IPS DF 6.9 (cell line): ENCODE results near the gene ADARB2.
"Not testable (repeated sequence)": the region's sequence is repeated elsewhere in the genome, so short reads cannot be mapped to it uniquely, and the experiment has no call there.

Source experiments
- DNase-seq: peaks from one replicate; pipeline ENCODE4 v3.0.0-alpha.2; 2013; ENCODE audit warnings: low read depth, low spot score
- H3K27ac ChIP-seq: one replicate; pipeline ENCODE4 v1.5.1; 2013; ENCODE audit warnings: low read length, control low read depth
- H3K27me3 ChIP-seq: 2 replicates; pipeline ENCODE4 v1.6.1; 2013; ENCODE audit warnings: mild to moderate bottlenecking, low read length; ENCODE audit not compliant: control insufficient read depth, insufficient read depth
- H3K36me3 ChIP-seq: 2 replicates; pipeline ENCODE4 v1.6.1; 2013; ENCODE audit warnings: low read length; ENCODE audit not compliant: control insufficient read depth, insufficient read depth
- H3K4me1 ChIP-seq: 2 replicates; pipeline ENCODE4 v1.6.1; 2013; ENCODE audit warnings: low read length; ENCODE audit not compliant: control insufficient read depth, insufficient read depth
- H3K4me3 ChIP-seq: 2 replicates; pipeline ENCODE4 v1.5.1; 2013; ENCODE audit warnings: mild to moderate bottlenecking, low read length
- H3K9me3 ChIP-seq: 2 replicates; pipeline ENCODE4 v1.6.1; 2013; ENCODE audit warnings: low read length, inconsistent platforms; ENCODE audit not compliant: control insufficient read depth, insufficient read depth
- WGBS: extraction: QIAGEN DNeasy Blood & Tissue Kit; methylation state at CpG from one replicate; pipeline ENCODE4 v1.1.7; 2013; ENCODE audit warnings: mixed read lengths, missing lambda C conversion rate; ENCODE audit not compliant: insufficient read length, insufficient coverage; 5-methylcytosine and 5-hydroxymethylcytosine counted together

The ADARB2 gene

DNA sequence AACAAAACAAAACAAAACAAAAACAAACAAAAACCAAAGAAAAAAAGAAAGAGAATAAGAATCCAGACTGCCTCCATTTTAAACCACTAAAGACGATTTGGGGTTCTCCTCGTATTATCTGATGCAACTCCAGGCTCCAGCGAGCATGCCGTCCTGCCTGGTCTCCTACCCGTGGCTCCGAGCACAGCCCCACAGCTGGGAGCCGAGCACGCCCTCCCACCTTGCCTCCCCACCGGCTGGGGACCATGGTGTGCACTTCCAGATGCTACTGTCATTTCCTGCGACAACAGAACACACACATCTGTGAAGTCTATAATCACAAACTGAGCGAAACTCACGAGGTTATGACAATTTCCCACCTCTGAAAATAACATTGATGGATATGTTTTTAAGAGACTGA, 113.1 kb downstream of the ADARB2 start:
- no peaks in the 10 kb centered on the region for H3K4me1 ChIP-seq
- DNase-seq = no peak
- H3K9me3 ChIP-seq = no peaks in the 10 kb centered on the region
- H3K4me3 ChIP-seq = no peak overlapping the region
- H3K27me3 ChIP-seq = no peaks in the 10 kb centered on the region
- no peak overlapping the region for H3K27ac ChIP-seq
- no CpG with 5 or more reads among the region's 12 CpGs for WGBS
- H3K36me3 ChIP-seq = no peaks in the 10 kb centered on the region

DNA sequence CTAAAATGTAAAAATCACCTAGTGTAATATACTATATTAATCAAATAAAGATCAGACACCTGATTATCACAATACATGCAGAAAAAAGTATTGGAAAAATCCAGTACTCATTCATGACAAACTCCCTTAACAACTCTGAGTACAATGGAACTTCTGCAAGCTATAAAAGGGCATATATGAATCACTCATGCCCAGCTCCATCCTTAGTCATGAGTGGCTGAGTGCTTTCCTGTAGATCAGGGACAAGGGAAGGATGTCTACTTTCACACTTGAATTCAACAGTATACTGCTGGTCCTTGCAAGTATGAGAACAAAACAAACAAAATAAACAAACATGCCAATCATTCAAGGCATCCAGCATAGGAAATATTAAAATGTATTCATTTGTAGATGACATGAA, 116.5 kb downstream of the ADARB2 start:
- no peaks in the 10 kb centered on the region for H3K27me3 ChIP-seq
- no peak for DNase-seq

DNA sequence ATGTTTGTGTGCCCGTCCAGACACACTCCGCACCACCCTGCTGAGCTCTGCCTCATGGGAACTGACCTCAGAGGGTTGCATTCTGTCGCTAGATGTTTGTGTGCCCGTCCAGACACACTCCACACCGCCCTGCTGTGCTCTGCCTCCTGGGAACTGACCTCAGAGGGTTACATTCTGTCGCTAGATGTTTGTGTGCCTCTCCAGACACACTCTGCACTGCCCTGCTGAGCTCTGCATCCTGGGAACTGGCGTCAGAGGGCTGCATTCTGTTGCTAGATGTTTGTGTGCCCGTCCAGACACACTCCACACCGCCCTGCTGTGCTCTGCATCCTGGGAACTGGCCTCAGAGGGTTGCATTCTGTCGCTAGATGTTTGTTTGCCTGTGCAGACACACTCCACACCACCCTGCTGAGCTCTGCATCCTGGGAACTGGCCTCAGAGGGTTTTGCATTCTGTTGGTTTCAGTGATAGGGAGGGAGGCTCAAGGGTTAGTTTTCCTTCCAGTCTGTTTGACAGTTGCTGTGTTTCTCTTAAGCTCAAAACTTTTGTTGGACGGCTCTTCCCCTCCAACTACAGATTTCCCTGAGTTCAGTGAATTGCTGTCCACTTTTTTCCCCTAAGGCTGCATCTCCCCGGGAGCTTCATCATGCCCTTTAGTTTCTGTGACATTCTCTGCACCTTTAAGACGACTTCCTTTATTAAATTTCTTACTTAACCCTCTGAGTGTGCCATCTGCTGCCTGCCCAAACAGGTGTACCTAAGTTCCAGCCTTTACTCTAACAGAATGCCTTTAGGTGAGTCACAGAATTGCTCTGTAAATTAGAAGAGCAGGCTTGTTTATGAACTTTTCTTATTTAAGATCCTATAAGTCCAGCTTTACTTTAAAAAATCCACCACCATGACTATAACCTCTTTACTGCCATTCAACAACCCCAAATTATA, 119.7 kb downstream of the ADARB2 start:
- WGBS = no CpG with 5 or more reads among the region's 13 CpGs
- H3K4me1 ChIP-seq, H3K27ac ChIP-seq, H3K4me3 ChIP-seq, H3K9me3 ChIP-seq, DNase-seq, H3K36me3 ChIP-seq, H3K27me3 ChIP-seq: not testable (repeated sequence)

More for the DNA sequence above, 116.5 kb downstream of the ADARB2 start:
- Histone ChIP-seq H3K36me3 (no peaks in the 10 kb centered on the region), H3K4me1 (no peaks in the 10 kb centered on the region), H3K9me3 (no peaks in the 10 kb centered on the region), H3K27ac (no peak overlapping the region), H3K4me3 (no peak overlapping the region)

DNA sequence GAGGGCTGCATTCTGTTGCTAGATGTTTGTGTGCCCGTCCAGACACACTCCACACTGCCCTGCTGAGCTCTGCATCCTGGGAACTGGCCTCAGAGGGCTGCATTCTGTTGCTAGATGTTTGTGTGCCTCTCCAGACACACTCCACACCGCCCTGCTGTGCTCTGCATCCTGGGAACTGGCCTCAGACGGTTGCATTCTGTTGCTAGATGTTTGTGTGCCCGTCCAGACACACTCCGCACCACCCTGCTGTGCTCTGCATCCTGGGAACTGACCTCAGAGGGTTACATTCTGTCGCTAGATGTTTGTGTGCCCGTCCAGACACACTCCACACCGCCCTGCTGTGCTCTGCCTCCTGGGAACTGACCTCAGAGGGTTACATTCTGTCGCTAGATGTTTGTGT, 120.6 kb downstream of the ADARB2 start:
- not testable (repeated sequence) for H3K27ac ChIP-seq, H3K9me3 ChIP-seq, H3K27me3 ChIP-seq, H3K36me3 ChIP-seq, H3K4me1 ChIP-seq, H3K4me3 ChIP-seq, DNase-seq
- WGBS = no CpG with 5 or more reads among the region's 9 CpGs

- H3K36me3 ChIP-seq = no peaks in the 10 kb centered on the region
- H3K27me3 ChIP-seq = no peaks in the 10 kb centered on the region
- DNase-seq = no peak
- H3K4me1 ChIP-seq = no peaks in the 10 kb centered on the region
- no CpG with 5 or more reads among the region's 12 CpGs for WGBS
- H3K9me3 ChIP-seq = no peaks in the 10 kb centered on the region
- H3K4me3 ChIP-seq = no peak overlapping the region
- no peak overlapping the region for H3K27ac ChIP-seq
Observed at GRCh38 chr10:1615186-1615954, 122.0 kb downstream of the ADARB2 start.

- no peak overlapping the region for H3K27ac ChIP-seq
- no peak overlapping the region for H3K4me3 ChIP-seq
- no peaks in the 10 kb centered on the region for H3K36me3 ChIP-seq
- no peak for DNase-seq
- no CpG with 5 or more reads among the region's 9 CpGs for WGBS
- H3K4me1 ChIP-seq = 0 out of 2 replicates have a peak, but pooled peaks cover 1% of the 10 kb centered on the region
- H3K9me3 ChIP-seq = no peaks in the 10 kb centered on the region
- H3K27me3 ChIP-seq = no peaks in the 10 kb centered on the region
Observed at GRCh38 chr10:1613511-1613910, 123.8 kb downstream of the ADARB2 start.

- H3K4me1 ChIP-seq = 0 out of 2 replicates have a peak, but pooled peaks cover 1% of the 10 kb centered on the region
- no peaks in the 10 kb centered on the region for H3K27me3 ChIP-seq
- WGBS = no CpG with 5 or more reads among the region's 5 CpGs
- H3K4me3 ChIP-seq = no peak overlapping the region
- no peak overlapping the region for H3K27ac ChIP-seq
- DNase-seq = no peak
- H3K36me3 ChIP-seq = no peaks in the 10 kb centered on the region
- H3K9me3 ChIP-seq = no peaks in the 10 kb centered on the region
Observed at GRCh38 chr10:1612908-1613307, 124.4 kb downstream of the ADARB2 start.

DNA sequence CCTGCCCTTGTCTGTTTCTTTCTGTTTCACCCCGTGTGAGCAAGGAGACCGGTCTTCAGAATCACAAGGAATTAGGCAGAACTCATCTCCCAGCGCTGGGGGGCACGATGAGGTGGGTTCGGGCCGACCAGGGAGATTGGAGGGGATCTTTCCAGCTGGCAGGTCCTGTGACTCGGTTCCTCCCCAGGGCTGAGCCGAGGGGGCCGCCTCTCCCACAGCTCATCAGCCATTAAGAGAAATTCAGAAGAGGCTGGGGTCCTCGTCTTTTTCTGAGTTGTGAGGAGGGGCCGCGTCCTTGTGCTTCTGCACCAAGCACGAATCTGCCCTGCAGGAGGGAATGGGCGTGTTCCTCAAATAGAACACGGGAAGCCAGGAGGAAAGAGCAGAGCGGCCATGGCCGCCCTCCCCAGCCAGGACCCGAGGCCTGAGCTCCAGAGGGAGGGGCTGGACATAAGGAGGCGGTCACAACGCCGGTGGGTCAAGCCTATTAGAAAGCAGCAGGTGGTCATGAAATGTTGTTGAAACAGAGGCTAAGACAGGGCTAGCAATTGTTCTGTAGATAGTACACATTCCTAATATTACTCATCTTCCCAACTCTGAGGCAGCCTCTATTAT, 125.3 kb downstream of the ADARB2 start:
- no peaks in the 10 kb centered on the region for H3K36me3 ChIP-seq
- H3K27me3 ChIP-seq = no peaks in the 10 kb centered on the region
- 0 out of 2 replicates have a peak, but pooled peaks cover 1% of the 10 kb centered on the region for H3K4me1 ChIP-seq
- no peak overlapping the region for H3K27ac ChIP-seq
- no peaks in the 10 kb centered on the region for H3K9me3 ChIP-seq
- WGBS = no CpG with 5 or more reads among the region's 21 CpGs
- DNase-seq = no peak
- H3K4me3 ChIP-seq = no peak overlapping the region

DNA sequence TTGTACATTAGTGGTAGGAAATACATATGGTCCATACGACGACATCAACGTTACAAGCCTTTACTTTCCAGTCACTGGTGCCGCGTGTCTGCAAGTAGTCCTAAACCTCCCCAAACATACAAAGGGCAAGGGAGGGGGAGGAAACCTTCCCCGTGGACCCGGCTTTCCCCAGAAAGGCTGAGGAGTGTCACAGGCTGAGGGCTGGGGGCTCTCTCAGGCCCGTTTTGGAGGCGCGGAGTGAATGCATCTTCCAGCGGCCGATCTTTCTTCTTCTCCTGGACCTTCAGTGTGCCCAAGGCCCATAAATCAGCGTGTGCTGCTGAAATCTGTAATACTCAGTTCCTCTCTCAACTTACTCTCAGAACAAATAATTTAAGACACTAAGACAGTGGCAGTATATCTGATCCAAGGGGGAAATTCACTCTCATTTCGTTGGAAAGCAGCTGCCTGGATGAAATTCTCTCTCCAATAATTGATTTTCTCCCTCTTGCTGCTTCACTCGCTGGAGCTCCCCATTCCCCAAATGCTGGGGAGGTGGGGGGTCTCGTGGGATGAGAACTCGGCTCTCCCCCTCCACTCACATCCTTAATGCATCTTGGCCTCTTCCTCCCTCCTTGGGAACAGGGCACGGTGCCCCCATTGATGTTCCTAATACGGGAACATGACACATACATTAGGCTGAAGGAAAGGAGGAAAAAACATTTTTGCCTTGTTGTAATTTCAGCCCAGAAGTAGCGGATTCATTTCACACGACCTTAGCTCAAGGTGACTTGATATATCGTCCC, 126.1 kb downstream of the ADARB2 start:
- H3K36me3 ChIP-seq = no peaks in the 10 kb centered on the region
- H3K4me3 ChIP-seq = no peak overlapping the region
- no peak overlapping the region for H3K27ac ChIP-seq
- H3K27me3 ChIP-seq = no peaks in the 10 kb centered on the region
- DNase-seq = no peak
- 0 out of 2 replicates have a peak, but pooled peaks cover 1% of the 10 kb centered on the region for H3K4me1 ChIP-seq
- WGBS = no CpG with 5 or more reads among the region's 22 CpGs
- H3K9me3 ChIP-seq = no peaks in the 10 kb centered on the region

DNA sequence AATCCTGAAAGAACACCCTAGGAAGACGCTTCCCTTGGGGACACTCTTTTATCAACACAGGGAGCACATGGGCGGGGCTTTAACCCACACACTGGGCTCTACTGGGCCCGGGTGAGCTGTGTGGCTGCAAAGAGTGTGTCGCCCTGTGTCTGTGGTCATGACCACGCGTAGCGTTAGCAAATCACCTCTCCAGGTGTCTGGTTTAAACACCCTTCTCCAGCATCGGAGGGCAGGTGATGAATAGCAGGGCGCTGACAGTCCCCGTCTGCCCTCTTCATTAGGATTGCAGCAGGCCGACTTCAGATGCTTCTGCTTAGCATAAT, 127.7 kb downstream of the ADARB2 start:
- Histone ChIP-seq H3K9me3 (no peaks in the 10 kb centered on the region), H3K4me3 (no peak overlapping the region), H3K27ac (no peak overlapping the region), H3K27me3 (no peaks in the 10 kb centered on the region), H3K36me3 (no peaks in the 10 kb centered on the region), H3K4me1 (peaks cover 1% of the 10 kb centered on the region; the same call in 1 of the 2 replicates)
- WGBS = no CpG with 5 or more reads among the region's 11 CpGs
- DNase-seq = no peak
